ENCODE measurements around the gene ESRRA. TPM values are rescaled to one million over a fixed set of nuclear protein-coding genes. Genes with fewer than 3 reads are reported as not detected.

The ESRRA gene
- total and polyA plus RNA-seq, 2 of the 13 experiments (the other 11 are each of a cell fraction or from before 2014, with no cell fraction given) = 18.1 to 36.3 TPM

DNA sequence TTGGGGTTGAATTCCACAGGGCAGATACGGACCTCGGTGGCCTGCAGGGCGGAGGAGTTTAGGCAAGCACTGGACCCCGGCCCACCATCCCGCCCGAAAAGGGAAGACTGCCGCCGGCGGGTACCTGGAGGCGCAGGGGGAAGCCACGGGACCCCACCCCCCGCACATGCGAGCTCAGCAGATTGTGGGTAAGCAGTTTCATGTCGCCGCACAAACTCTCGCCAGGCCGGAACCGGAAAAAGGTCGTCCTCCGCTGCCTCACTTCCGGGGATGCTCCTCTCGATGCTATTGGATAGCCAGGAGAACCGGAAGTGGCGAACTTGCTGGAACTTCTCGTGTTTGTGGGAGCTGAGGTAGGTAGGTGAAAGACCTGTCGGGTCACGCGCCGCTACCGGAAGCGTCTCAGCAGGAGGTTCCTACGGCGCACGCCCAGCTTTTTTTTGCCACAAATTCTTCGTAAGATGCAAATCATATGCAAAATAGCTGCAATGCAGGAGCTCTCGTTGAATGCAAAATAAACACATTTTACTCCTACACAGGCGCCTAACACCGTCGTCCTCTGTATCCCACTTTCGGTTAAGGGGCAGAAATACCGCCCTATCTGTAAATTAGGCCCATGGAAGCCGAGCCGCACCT, 12.1 kb downstream of the ESRRA start, which contains the start of gene TRMT112 (continued):
- TF ChIP-seq, protein P1, sequence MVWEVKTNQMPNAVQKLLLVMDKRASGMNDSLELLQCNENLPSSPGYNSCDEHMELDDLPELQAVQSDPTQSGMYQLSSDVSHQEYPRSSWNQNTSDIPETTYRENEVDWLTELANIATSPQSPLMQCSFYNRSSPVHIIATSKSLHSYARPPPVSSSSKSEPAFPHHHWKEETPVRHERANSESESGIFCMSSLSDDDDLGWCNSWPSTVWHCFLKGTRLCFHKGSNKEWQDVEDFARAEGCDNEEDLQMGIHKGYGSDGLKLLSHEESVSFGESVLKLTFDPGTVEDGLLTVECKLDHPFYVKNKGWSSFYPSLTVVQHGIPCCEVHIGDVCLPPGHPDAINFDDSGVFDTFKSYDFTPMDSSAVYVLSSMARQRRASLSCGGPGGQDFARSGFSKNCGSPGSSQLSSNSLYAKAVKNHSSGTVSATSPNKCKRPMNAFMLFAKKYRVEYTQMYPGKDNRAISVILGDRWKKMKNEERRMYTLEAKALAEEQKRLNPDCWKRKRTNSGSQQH (CRISPR knock-in tag; IDR thresholded peaks at IDR 0.05; ENCODE audit: low read depth) = no peak; the same call in 1 of the 2 replicates
- TF ChIP-seq ZSCAN25 (CRISPR knock-in tag; IDR thresholded peaks at IDR 0.05) (no peak), SETDB1 (CRISPR knock-in tag; IDR thresholded peaks at IDR 0.05; ENCODE audit: borderline replicate concordance) (no peak), FOXA1 (IDR thresholded peaks at IDR 0.05) (no peak), FOXA1 (CRISPR knock-in tag; IDR thresholded peaks at IDR 0.05) (no peak), RXRA (CRISPR knock-in tag; IDR thresholded peaks at IDR 0.05) (no peak), REXO4 (CRISPR knock-in tag; IDR thresholded peaks at IDR 0.05; ENCODE audit: borderline replicate concordance) (no peak), ZNF484 (CRISPR knock-in tag; IDR thresholded peaks at IDR 0.05; ENCODE audit: borderline replicate concordance, low read depth) (no peak), JUNB (CRISPR knock-in tag; IDR thresholded peaks at IDR 0.05; ENCODE audit: borderline replicate concordance) (no peak), KAT8 (CRISPR knock-in tag; IDR thresholded peaks at IDR 0.05) (peak; percentile 94), PTBP1 (IDR thresholded peaks at IDR 0.05; ENCODE audit: low read depth, low read length, poor library complexity, severe bottlenecking) (no peak), ZNF83 (CRISPR knock-in tag; IDR thresholded peaks at IDR 0.05; ENCODE audit: borderline replicate concordance) (no peak; the same call in 1 of the 2 replicates), NR2F2 (IDR thresholded peaks at IDR 0.05; ENCODE audit: borderline replicate concordance, low read depth) (no peak), DR1 (CRISPR knock-in tag; IDR thresholded peaks at IDR 0.05) (peak; percentile 46; the same call in 1 of the 2 replicates), ZNF816 (CRISPR knock-in tag; IDR thresholded peaks at IDR 0.05; ENCODE audit: borderline replicate concordance) (no peak), PITX1 (CRISPR knock-in tag; IDR thresholded peaks at IDR 0.05) (peak; percentile 43; the same call in 1 of the 2 replicates), ZFP36 (IDR thresholded peaks at IDR 0.05; ENCODE audit: borderline replicate concordance, low read depth, low read length, partially characterized antibody) (no peak), ZNF644 (CRISPR knock-in tag; IDR thresholded peaks at IDR 0.05; ENCODE audit: low read depth) (no peak), ZNF563 (CRISPR knock-in tag; IDR thresholded peaks at IDR 0.05) (0 out of 2 replicates have a peak, but pooled peaks have one; percentile 29), PRMT3 (CRISPR knock-in tag; IDR thresholded peaks at IDR 0.05; ENCODE audit: borderline replicate concordance, low read depth) (no peak), CHCHD3 (CRISPR knock-in tag; IDR thresholded peaks at IDR 0.05) (no peak), MBNL3 (CRISPR knock-in tag; conservative IDR thresholded peaks at IDR 0.05) (no peak), ZNF776 (CRISPR knock-in tag; IDR thresholded peaks at IDR 0.05) (peak; percentile 72; the same call in 1 of the 2 replicates)
- TF ChIP-seq, protein P2, sequence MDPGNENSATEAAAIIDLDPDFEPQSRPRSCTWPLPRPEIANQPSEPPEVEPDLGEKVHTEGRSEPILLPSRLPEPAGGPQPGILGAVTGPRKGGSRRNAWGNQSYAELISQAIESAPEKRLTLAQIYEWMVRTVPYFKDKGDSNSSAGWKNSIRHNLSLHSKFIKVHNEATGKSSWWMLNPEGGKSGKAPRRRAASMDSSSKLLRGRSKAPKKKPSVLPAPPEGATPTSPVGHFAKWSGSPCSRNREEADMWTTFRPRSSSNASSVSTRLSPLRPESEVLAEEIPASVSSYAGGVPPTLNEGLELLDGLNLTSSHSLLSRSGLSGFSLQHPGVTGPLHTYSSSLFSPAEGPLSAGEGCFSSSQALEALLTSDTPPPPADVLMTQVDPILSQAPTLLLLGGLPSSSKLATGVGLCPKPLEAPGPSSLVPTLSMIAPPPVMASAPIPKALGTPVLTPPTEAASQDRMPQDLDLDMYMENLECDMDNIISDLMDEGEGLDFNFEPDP (CRISPR knock-in tag; conservative IDR thresholded peaks at IDR 0.05) = no peak
- TF ChIP-seq, protein P3, sequence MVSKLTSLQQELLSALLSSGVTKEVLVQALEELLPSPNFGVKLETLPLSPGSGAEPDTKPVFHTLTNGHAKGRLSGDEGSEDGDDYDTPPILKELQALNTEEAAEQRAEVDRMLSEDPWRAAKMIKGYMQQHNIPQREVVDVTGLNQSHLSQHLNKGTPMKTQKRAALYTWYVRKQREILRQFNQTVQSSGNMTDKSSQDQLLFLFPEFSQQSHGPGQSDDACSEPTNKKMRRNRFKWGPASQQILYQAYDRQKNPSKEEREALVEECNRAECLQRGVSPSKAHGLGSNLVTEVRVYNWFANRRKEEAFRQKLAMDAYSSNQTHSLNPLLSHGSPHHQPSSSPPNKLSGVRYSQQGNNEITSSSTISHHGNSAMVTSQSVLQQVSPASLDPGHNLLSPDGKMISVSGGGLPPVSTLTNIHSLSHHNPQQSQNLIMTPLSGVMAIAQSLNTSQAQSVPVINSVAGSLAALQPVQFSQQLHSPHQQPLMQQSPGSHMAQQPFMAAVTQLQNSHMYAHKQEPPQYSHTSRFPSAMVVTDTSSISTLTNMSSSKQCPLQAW (CRISPR knock-in tag; IDR thresholded peaks at IDR 0.05) = no peak
